H1 (cell line): Measurements from ENCODE around the gene SGMS1. TPM values are rescaled to one million over a fixed set of nuclear protein-coding genes. Genes with fewer than 3 reads are reported as not detected.

Experiments used
- CTCF ChIA-PET: fragments of 300-600 bp; sonication (Branson Sonifier 250); formaldehyde crosslinking; loops from one replicate; lab custom pipeline; 2021; ENCODE audit not compliant: partially characterized antibody; lab: Charles Lee
- POLR2A ChIA-PET: fragments of 300-600 bp; sonication (Branson Sonifier 250); formaldehyde crosslinking; loops from one replicate; lab custom pipeline; 2021; ENCODE audit warnings: inconsistent platforms; ENCODE audit not compliant: partially characterized antibody; lab: Charles Lee
- DNase-seq, 2 experiments: peaks; one replicate each; pipeline versions ENCODE4 v3.0.0 to v3.0.0-alpha.2; 2010 to 2022; ENCODE audit warnings: low spot score in 2 of 2, low read depth in 1 of 2, mixed read lengths in 1 of 2
- FAIRE-seq: peaks from 2 replicates; lab custom pipeline; 2011; peaks lifted over from hg19 to GRCh38; lab: Jason Lieb, UNC
- H2AFZ ChIP-seq: 2 replicates; pipeline ENCODE4 v1.8.1; 2012; ENCODE audit warnings: low read length, inconsistent platforms
- H2AK5ac ChIP-seq: 2 replicates; pipeline ENCODE4 v1.6.1; 2013; ENCODE audit warnings: low read depth, low read length
- H2BK120ac ChIP-seq: replicated peaks from 2 replicates; pipeline ENCODE3; 2013; ENCODE audit warnings: low read depth, low read length, inconsistent platforms
- H2BK12ac ChIP-seq: 2 replicates; pipeline ENCODE4 v1.6.1; 2013; ENCODE audit warnings: low read depth, low read length
- H2BK15ac ChIP-seq: 2 replicates; pipeline ENCODE4 v1.6.1; 2013; ENCODE audit warnings: low read length
- H2BK20ac ChIP-seq: 2 replicates; pipeline ENCODE4 v1.6.1; 2013; ENCODE audit warnings: low read length
- H2BK5ac ChIP-seq: 2 replicates; pipeline ENCODE4 v1.6.1; 2013; ENCODE audit warnings: low read depth, low read length
- H3K14ac ChIP-seq: 2 replicates; pipeline ENCODE4 v1.6.1; 2013; ENCODE audit warnings: inconsistent platforms; ENCODE audit not compliant: insufficient read length
- H3K18ac ChIP-seq: 2 replicates; pipeline ENCODE4 v1.6.1; 2013; ENCODE audit warnings: low read length; ENCODE audit errors: extremely low read depth
- H3K23ac ChIP-seq: 2 replicates; pipeline ENCODE4 v1.6.1; 2013; ENCODE audit warnings: inconsistent platforms; ENCODE audit not compliant: insufficient read length
- H3K23me2 ChIP-seq: 2 replicates; pipeline ENCODE4 v1.6.1; 2013; ENCODE audit warnings: low read depth, low read length
- H3K27ac ChIP-seq: 2 replicates; pipeline ENCODE4 v1.6.1; 2011; ENCODE audit warnings: low read depth, low read length, inconsistent platforms
- H3K27me3 ChIP-seq, 4 experiments: replicated peaks in 1 of 4; 1 replicate in 1 of 4; 2 replicates in 3 of 4; pipeline versions ENCODE4 v1.6.1 to v1.8.1; 2011 to 2013; ENCODE audit warnings: low read length in 3 of 4, mild to moderate bottlenecking in 3 of 4, inconsistent platforms in 2 of 4, mixed read lengths in 2 of 4, moderate library complexity in 1 of 4; ENCODE audit not compliant: control insufficient read depth in 3 of 4, insufficient read depth in 3 of 4; ENCODE audit errors: extremely low read depth in 1 of 4
- H3K36me3 ChIP-seq, 4 experiments: 2 replicates each; pipeline versions ENCODE4 v1.6.1 to v1.8.1; 2011 to 2013; ENCODE audit warnings: mild to moderate bottlenecking in 4 of 4, low read length in 3 of 4, moderate library complexity in 2 of 4, control low read depth in 1 of 4, inconsistent platforms in 1 of 4; ENCODE audit not compliant: insufficient read depth in 4 of 4, control insufficient read depth in 2 of 4
- H3K4ac ChIP-seq: replicated peaks from 2 replicates; pipeline ENCODE3; 2013; ENCODE audit warnings: low read length, low read depth, mixed read lengths, inconsistent platforms; ENCODE audit not compliant: insufficient read length
- H3K4me1 ChIP-seq, 4 experiments: replicated peaks in 1 of 4; 1 replicate in 1 of 4; 2 replicates in 3 of 4; pipeline versions ENCODE4 v1.6.1 to v1.8.1; 2011 to 2013; ENCODE audit warnings: low read length in 3 of 4, inconsistent platforms in 2 of 4, mixed read lengths in 1 of 4; ENCODE audit not compliant: insufficient read depth in 4 of 4, control insufficient read depth in 3 of 4
- H3K4me2 ChIP-seq, 2 experiments: 2 replicates each; pipeline versions ENCODE4 v1.6.1 to v1.8.1; 2011 to 2013; ENCODE audit warnings: low read depth in 2 of 2, low read length in 2 of 2, control low read depth in 1 of 2, inconsistent platforms in 1 of 2, mild to moderate bottlenecking in 1 of 2; ENCODE audit not compliant: insufficient read depth in 1 of 2
- H3K4me3 ChIP-seq, 4 experiments: fragments of 200-600, 300-600 bp in 1 of 4; sonication (generic), shearing (Covaris generic), sonication (Bioruptor Twin) in 1 of 4; 2 replicates each; pipeline versions ENCODE4 v1.5.1 to v1.8.1; 2011 to 2016; ENCODE audit warnings: low read length in 4 of 4, low read depth in 3 of 4, control low read depth in 2 of 4, inconsistent platforms in 2 of 4, mild to moderate bottlenecking in 2 of 4, mixed read lengths in 1 of 4, moderate library complexity in 1 of 4; ENCODE audit not compliant: insufficient read depth in 2 of 4; ENCODE audit errors: extremely low read depth in 1 of 4
- H3K56ac ChIP-seq: replicated peaks from 2 replicates; pipeline ENCODE3; 2013; ENCODE audit warnings: low read depth, mild to moderate bottlenecking, mixed read lengths, low read length, inconsistent platforms; ENCODE audit not compliant: insufficient read length
- H3K79me1 ChIP-seq: 2 replicates; pipeline ENCODE4 v1.6.1; 2013; ENCODE audit warnings: low read depth, low read length, control low read depth
- H3K79me2 ChIP-seq, 2 experiments: 2 replicates each; pipeline versions ENCODE4 v1.6.1 to v1.8.1; 2012 to 2013; ENCODE audit warnings: low read length in 2 of 2, mild to moderate bottlenecking in 2 of 2, inconsistent platforms in 1 of 2; ENCODE audit not compliant: insufficient read depth in 2 of 2, control insufficient read depth in 1 of 2
- H3K9ac ChIP-seq, 4 experiments: replicated peaks in 1 of 4; 1 replicate in 1 of 4; 2 replicates in 3 of 4; pipeline versions ENCODE4 v1.6.1 to v1.8.1; 2011 to 2013; ENCODE audit warnings: low read depth in 3 of 4, low read length in 3 of 4, control low read depth in 2 of 4, mild to moderate bottlenecking in 2 of 4, moderate library complexity in 2 of 4, inconsistent platforms in 1 of 4; ENCODE audit errors: extremely low read depth in 1 of 4
- H3K9me3 ChIP-seq, 2 experiments: 2 replicates each; pipeline versions ENCODE4 v1.6.1 to v1.8.1; 2012 to 2013; ENCODE audit warnings: mild to moderate bottlenecking in 2 of 2, moderate library complexity in 2 of 2, control low read depth in 1 of 2, inconsistent platforms in 1 of 2, low read depth in 1 of 2, low read length in 1 of 2, mixed read lengths in 1 of 2; ENCODE audit not compliant: insufficient read depth in 2 of 2
- H4K20me1 ChIP-seq, 2 experiments: replicated peaks in 1 of 2; 2 replicates each; pipeline versions ENCODE3 to v1.8.1; 2011 to 2013; ENCODE audit warnings: inconsistent platforms in 2 of 2, low read length in 2 of 2, mild to moderate bottlenecking in 1 of 2; ENCODE audit not compliant: insufficient read depth in 2 of 2, control insufficient read depth in 1 of 2
- H4K5ac ChIP-seq: 2 replicates; pipeline ENCODE4 v1.6.1; 2013; ENCODE audit warnings: low read length, low read depth, mixed read lengths, inconsistent platforms; ENCODE audit not compliant: insufficient read length
- H4K8ac ChIP-seq: 2 replicates; pipeline ENCODE4 v1.8.0; 2013; ENCODE audit warnings: mild to moderate bottlenecking, moderate library complexity, low read length, inconsistent platforms; ENCODE audit not compliant: insufficient read depth; ENCODE audit errors: extremely low read depth
- H4K91ac ChIP-seq: replicated peaks from 2 replicates; pipeline ENCODE3; 2013; ENCODE audit warnings: low read length, mixed read lengths, inconsistent platforms; ENCODE audit not compliant: insufficient read length
- EP300 ChIP-seq, 2 experiments: IDR thresholded peaks; 1 replicate in 1 of 2; 2 replicates in 1 of 2; pipeline ENCODE4 v1.6.1; 2011 to 2012; ENCODE audit warnings: low read depth in 2 of 2, low read length in 2 of 2, mild to moderate bottlenecking in 2 of 2, borderline replicate concordance in 1 of 2, inconsistent platforms in 1 of 2, moderate library complexity in 1 of 2
- RAD21 ChIP-seq, 2 experiments: IDR thresholded peaks in 1 of 2; conservative IDR thresholded peaks in 1 of 2; 2 replicates each; pipeline ENCODE4 v1.6.1; 2011; ENCODE audit warnings: low read depth in 2 of 2, low read length in 2 of 2, improper control_type of control experiment in 1 of 2, inconsistent platforms in 1 of 2, mild to moderate bottlenecking in 1 of 2, moderate library complexity in 1 of 2
- WGBS, 2 experiments: shearing (Covaris generic) in 1 of 2; methylation state at CpG; one replicate each; pipeline versions ENCODE4 v1.1.6 to v1.1.7; 2013 to 2015; ENCODE audit warnings: low lambda C conversion rate in 2 of 2, mixed read lengths in 2 of 2, inconsistent platforms in 1 of 2, low coverage in 1 of 2, missing lambda C conversion rate in 1 of 2; ENCODE audit not compliant: insufficient replicate concordance in 2 of 2, insufficient coverage in 1 of 2, insufficient read length in 1 of 2; ENCODE audit errors: extremely low coverage in 1 of 2, missing lambda C conversion rate in 1 of 2; 5-methylcytosine and 5-hydroxymethylcytosine counted together
- polyA plus RNA-seq, 7 experiments: library from polyadenylated mRNA; depleted of rRNA in 3 of 7; stranded (reverse) in 5 of 7; unstranded in 2 of 7; fragments of >200 nt in 5 of 7; fragments of 200-250 nt in 2 of 7; gene quantifications; 1 replicate in 5 of 7; 2 replicates in 1 of 7; 4 replicates in 1 of 7; pipeline versions ENCODE4 v1.2.1 to v1.2.3, GENCODE V29; 2011 to 2013; ENCODE audit warnings: missing spikeins in 2 of 7, mixed read lengths in 2 of 7
- total RNA-seq: library from RNA; stranded (reverse); fragmentation: NEBNext Ultra II Directional; extraction: Animal tissue kit (Norgen Biotek cat#: 25700); gene quantifications from 2 replicates; pipeline ENCODE4 v1.2.1, GENCODE V29; 2021
- TF ChIP-seq, protein P1 (sequence below), 3 experiments: IDR thresholded peaks; 1 replicate in 2 of 3; 2 replicates in 1 of 3; pipeline versions ENCODE4 v1.5.1 to v1.6.1; 2011; ENCODE audit warnings: low read length in 3 of 3, mild to moderate bottlenecking in 3 of 3, inconsistent platforms in 2 of 3, low read depth in 1 of 3, moderate library complexity in 1 of 3; ENCODE audit not compliant: insufficient read depth in 1 of 3; ENCODE audit errors: control extremely low read depth in 1 of 3

SGMS1 gene
- total and polyA plus RNA-seq, 2 of the 8 experiments (the other 6 are each of a cell fraction or from before 2014, with no cell fraction given) = 6.0 to 15.6 TPM

DNA sequence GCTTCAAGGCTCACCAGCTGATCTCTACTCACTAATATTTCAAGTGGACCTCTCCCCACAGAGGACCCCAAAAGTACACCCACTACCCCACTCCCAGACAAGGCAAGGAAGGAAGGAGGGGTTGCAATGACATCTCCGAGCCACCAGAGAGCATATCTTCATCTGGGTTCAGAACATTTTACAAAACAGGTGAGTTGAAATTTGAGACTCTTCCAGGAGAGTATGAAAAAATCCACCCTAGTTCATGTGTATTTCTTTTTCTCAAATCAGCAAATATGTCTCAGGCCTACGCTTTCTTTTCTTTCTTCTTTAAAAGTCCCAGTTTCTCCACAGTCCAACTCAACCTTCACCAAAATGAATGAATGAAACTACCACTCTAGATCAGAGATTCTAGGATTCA is 61.9 kb downstream of the SGMS1 start:
- 47% methylated on average over 2 of the region's 2 CpGs; no CpG with 5 or more reads in 1 of the 2 experiments for WGBS, 2 experiments

More for the DNA sequence above, 61.9 kb downstream of the SGMS1 start:
- Histone ChIP-seq H3K4me2 (no peak overlapping the region), H3K4me3 (no peak overlapping the region), H2BK12ac (no peak overlapping the region), H2BK20ac (no peak overlapping the region), H3K27me3 (no peaks in the 10 kb centered on the region), H2AK5ac (no peak overlapping the region), H2BK120ac (no peak overlapping the region), H2BK15ac (no peak overlapping the region), H4K8ac (no peak overlapping the region), H3K56ac (no peak overlapping the region), H3K9me3 (no peaks in the 10 kb centered on the region), H3K4ac (no peak overlapping the region), H2BK5ac (no peak overlapping the region), H3K23ac (no peak overlapping the region), H3K14ac (no peak overlapping the region), H3K79me1 (0 out of 2 replicates have a peak, but pooled peaks cover 2% of the 10 kb centered on the region), H3K9ac (no peak overlapping the region), H4K91ac (no peak overlapping the region), H2AFZ (no peak overlapping the region), H4K5ac (no peak overlapping the region), H3K4me1 (peaks cover 0 to 12% (median 6%) of the 10 kb centered on the region in 4 experiments; a peak in 5 of 7 replicates), H3K79me2 (peaks cover 0 to 29% of the 10 kb centered on the region in 2 experiments; a peak in 2 of 4 replicates), H4K20me1 (no peaks in the 10 kb centered on the region), H3K27ac (no peak overlapping the region), H3K18ac (no peak overlapping the region)
- POLR2A ChIA-PET = no interaction called here
- no peak for DNase-seq
- peak; percentile 52 for FAIRE-seq
- TF ChIP-seq RAD21 (IDR thresholded peaks at IDR 0.05 in 1 of 2, conservative IDR thresholded peaks at IDR 0.05 in 1 of 2; ENCODE audit: low read depth in 2 of 2, low read length in 2 of 2) (peak; percentile 64 to 73), EP300 (IDR thresholded peaks at IDR 0.05; ENCODE audit: borderline replicate concordance in 1 of 2, low read depth in 2 of 2, low read length in 2 of 2) (no peak)
- TF ChIP-seq, protein P1, sequence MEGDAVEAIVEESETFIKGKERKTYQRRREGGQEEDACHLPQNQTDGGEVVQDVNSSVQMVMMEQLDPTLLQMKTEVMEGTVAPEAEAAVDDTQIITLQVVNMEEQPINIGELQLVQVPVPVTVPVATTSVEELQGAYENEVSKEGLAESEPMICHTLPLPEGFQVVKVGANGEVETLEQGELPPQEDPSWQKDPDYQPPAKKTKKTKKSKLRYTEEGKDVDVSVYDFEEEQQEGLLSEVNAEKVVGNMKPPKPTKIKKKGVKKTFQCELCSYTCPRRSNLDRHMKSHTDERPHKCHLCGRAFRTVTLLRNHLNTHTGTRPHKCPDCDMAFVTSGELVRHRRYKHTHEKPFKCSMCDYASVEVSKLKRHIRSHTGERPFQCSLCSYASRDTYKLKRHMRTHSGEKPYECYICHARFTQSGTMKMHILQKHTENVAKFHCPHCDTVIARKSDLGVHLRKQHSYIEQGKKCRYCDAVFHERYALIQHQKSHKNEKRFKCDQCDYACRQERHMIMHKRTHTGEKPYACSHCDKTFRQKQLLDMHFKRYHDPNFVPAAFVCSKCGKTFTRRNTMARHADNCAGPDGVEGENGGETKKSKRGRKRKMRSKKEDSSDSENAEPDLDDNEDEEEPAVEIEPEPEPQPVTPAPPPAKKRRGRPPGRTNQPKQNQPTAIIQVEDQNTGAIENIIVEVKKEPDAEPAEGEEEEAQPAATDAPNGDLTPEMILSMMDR (IDR thresholded peaks at IDR 0.05; ENCODE audit: control extremely low read depth in 1 of 3, insufficient read depth in 1 of 3, low read depth in 1 of 3, low read length in 3 of 3) = peak; percentile 60 to 66 (median 61)
- TF ChIP-seq, all 59 proteins: peak for 2
- CTCF ChIA-PET = interaction anchor here (0.5 to 2.8 kb wide), 18 partner anchors 9 to 164 kb away, joined by 3 to 29 read pairs (median 4); no protein-coding TSS in a partner anchor
- no peaks in the 10 kb centered on the region for H3K36me3 ChIP-seq
- no peaks in the 10 kb centered on the region for H3K23me2 ChIP-seq
